HL-60 (cell line): ENCODE data around the gene SULT2B1.

ENCODE experiments used
- DNase-seq, 2 experiments: peaks; one replicate each; pipeline ENCODE4 v3.0.0-alpha.2; 2010 to 2020; ENCODE audit warnings: low read depth in 1 of 2, low spot score in 1 of 2
- H3K27ac ChIP-seq: fragments of 250-450 bp; sonication (Bioruptor Pico); replicated peaks from 2 replicates; pipeline ENCODE4 v1.5.1; 2020; ENCODE audit warnings: mild to moderate bottlenecking, moderate library complexity
- H3K27me3 ChIP-seq: fragments of 250-450 bp; sonication (Bioruptor Pico); 2 replicates; pipeline ENCODE4 v1.5.1; 2021; ENCODE audit warnings: mild to moderate bottlenecking, moderate library complexity; ENCODE audit not compliant: insufficient read depth, poor library complexity, severe bottlenecking
- H3K4me3 ChIP-seq: replicated peaks from 2 replicates; pipeline ENCODE4 v1.5.1; 2011; ENCODE audit warnings: mild to moderate bottlenecking, control low read depth, low read length; ENCODE audit not compliant: insufficient read depth
- CTCF ChIP-seq: IDR thresholded peaks from one replicate; pipeline ENCODE4 v1.5.1; 2011; ENCODE audit warnings: low read length, control low read depth, inconsistent platforms; ENCODE audit not compliant: insufficient read depth
- GABPA ChIP-seq: IDR thresholded peaks from 2 replicates; pipeline ENCODE4 v1.6.1; 2012; ENCODE audit warnings: low read depth
- POLR2AphosphoS5 ChIP-seq: IDR thresholded peaks from 2 replicates; pipeline ENCODE4 v1.6.1; 2012; ENCODE audit warnings: low read depth
- REST ChIP-seq: IDR thresholded peaks from 2 replicates; pipeline ENCODE4 v1.6.1; 2012; ENCODE audit warnings: low read depth; ENCODE audit not compliant: insufficient replicate concordance
- SPI1 ChIP-seq: IDR thresholded peaks from 2 replicates; pipeline ENCODE4 v1.6.1; 2012; ENCODE audit warnings: low read depth, mild to moderate bottlenecking, borderline replicate concordance

Gene SULT2B1

GRCh38 chr19:48616491-48617056 is 64.6 kb downstream of the SULT2B1 start:
- TF ChIP-seq GABPA, result no peak
- Histone ChIP-seq H3K4me3 (peak overlapping the region; percentile 91), H3K27ac (no peak overlapping the region)

GRCh38 chr19:48617146-48617937 is 65.4 kb downstream of the SULT2B1 start:
- no peak for DNase-seq
- Histone ChIP-seq H3K4me3 (peak overlapping the region; percentile 91), H3K27me3 (no peaks in the 10 kb centered on the region), H3K27ac (peak overlapping the region; percentile 87)
- TF ChIP-seq GABPA (no peak), POLR2AphosphoS5 (no peak)

More at GRCh38 chr19:48616491-48617056, 64.6 kb downstream of the SULT2B1 start:
- no peaks in the 10 kb centered on the region for H3K27me3 ChIP-seq
- no peak for DNase-seq

- TF ChIP-seq SPI1 (no peak), POLR2AphosphoS5 (no peak)
- DNase-seq, result no peak
- peak overlapping the region; percentile 87 for H3K27ac ChIP-seq
These were observed 66.4 kb downstream of the SULT2B1 start for GRCh38 chr19:48618278-48618915.

GRCh38 chr19:48618916-48619691 is 67.1 kb downstream of the SULT2B1 start, which contains the start of the genes RPL18 and SPHK2:
Gene RPL18 (minus strand): TSS chr19:48619178. CDS start chr19:48619143, 35 bp downstream.
Gene SPHK2 (plus strand): TSS chr19:48619506. CDS start chr19:48620515, 1,009 bp downstream.
- Histone ChIP-seq H3K27me3 (no peaks in the 10 kb centered on the region), H3K4me3 (peak within 1 kb of the TSS; percentile 91), H3K27ac (peak within 1 kb of the TSS; percentile 87)
- TF ChIP-seq SPI1, result no peak
- TF ChIP-seq CTCF, result no peak
- peak; percentile 82 for TF ChIP-seq GABPA
- TF ChIP-seq REST, result peak; percentile 82
- TF ChIP-seq POLR2AphosphoS5, result peak; percentile 98
- peak; percentile 99 to 100 for DNase-seq

More at GRCh38 chr19:48618278-48618915, 66.4 kb downstream of the SULT2B1 start:
- H3K27me3 ChIP-seq, result no peaks in the 10 kb centered on the region
- peak overlapping the region; percentile 91 for H3K4me3 ChIP-seq

- Histone ChIP-seq H3K4me3 (peak overlapping the region; percentile 91), H3K27me3 (no peaks in the 10 kb centered on the region), H3K27ac (peak overlapping the region; percentile 87)
- TF ChIP-seq REST (no peak), GABPA (no peak), SPI1 (no peak; the same call in 1 of the 2 replicates), CTCF (no peak), POLR2AphosphoS5 (no peak)
- DNase-seq, result no peak
These were observed 68.0 kb downstream of the SULT2B1 start for GRCh38 chr19:48619692-48620585.
